Endothelial cell of umbilical vein (primary cell): ENCODE measurements around the gene SPEM1. TPM values are rescaled to one million over a fixed set of nuclear protein-coding genes. Genes with fewer than 3 reads are reported as not detected.

ENCODE experiments used
- BruUV-seq: library from RNA; stranded (reverse); fragments of 400-500 nt; replicated peaks from 2 replicates; lab custom pipeline; 2021; lab: Mats Ljungman, UMichigan
- CTCF ChIA-PET: fragments of 300-600, 350-600 bp; sonication (Branson Sonifier 250); formaldehyde crosslinking; loops from one replicate; lab custom pipeline; 2021; ENCODE audit warnings: antibody characterized with exemption, inconsistent platforms; lab: Charles Lee
- POLR2A ChIA-PET: fragments of 300-600, 350-600 bp; sonication (Branson Sonifier 250); formaldehyde crosslinking; loops from one replicate; lab custom pipeline; 2021; ENCODE audit warnings: antibody characterized with exemption, inconsistent platforms; lab: Charles Lee
- DNase-seq: peaks from one replicate; pipeline ENCODE4 v3.0.0-alpha.2; 2011; ENCODE audit warnings: low read depth, low spot score
- FAIRE-seq: peaks from 2 replicates; lab custom pipeline; 2011; peaks lifted over from hg19 to GRCh38; lab: Jason Lieb, UNC
- H2AFZ ChIP-seq: 2 replicates; pipeline ENCODE4 v1.6.0; 2012; ENCODE audit warnings: low read depth, low read length, control low read depth, inconsistent platforms
- H3K27ac ChIP-seq: 2 replicates; pipeline ENCODE4 v1.5.1; 2011; ENCODE audit warnings: low read depth, mild to moderate bottlenecking, control low read depth, low read length, moderate library complexity; ENCODE audit not compliant: insufficient read depth
- H3K27me3 ChIP-seq, 2 experiments: 2 replicates each; pipeline versions ENCODE4 v1.6.0 to v1.6.1; 2011; ENCODE audit warnings: low read length in 2 of 2, mixed read lengths in 1 of 2; ENCODE audit not compliant: control insufficient read depth in 2 of 2, insufficient read depth in 2 of 2
- H3K36me3 ChIP-seq, 2 experiments: 2 replicates in 1 of 2; 3 replicates in 1 of 2; pipeline ENCODE4 v1.5.1; 2011; ENCODE audit warnings: low read length in 2 of 2, mild to moderate bottlenecking in 1 of 2, moderate library complexity in 1 of 2; ENCODE audit not compliant: control insufficient read depth in 2 of 2, insufficient read depth in 2 of 2; ENCODE audit errors: extremely low read depth in 1 of 2
- H3K4me1 ChIP-seq: 3 replicates; pipeline ENCODE4 v1.5.1; 2011; ENCODE audit warnings: mild to moderate bottlenecking, low read length; ENCODE audit not compliant: control insufficient read depth, insufficient read depth; ENCODE audit errors: extremely low read depth
- H3K4me2 ChIP-seq: 2 replicates; pipeline ENCODE4 v1.6.1; 2011; ENCODE audit warnings: low read length, control low read depth, mixed read lengths; ENCODE audit not compliant: insufficient read depth
- H3K4me3 ChIP-seq, 3 experiments: fragments of 200-600 bp in 1 of 3; sonication (generic), shearing (Covaris generic) in 1 of 3; replicated peaks in 1 of 3; 2 replicates each; pipeline ENCODE4 v1.5.1; 2011 to 2016; ENCODE audit warnings: control low read depth in 3 of 3, low read length in 3 of 3, mild to moderate bottlenecking in 2 of 3, inconsistent platforms in 1 of 3, low read depth in 1 of 3, moderate library complexity in 1 of 3; ENCODE audit not compliant: insufficient read depth in 1 of 3
- H3K79me2 ChIP-seq: 2 replicates; pipeline ENCODE4 v1.6.0; 2012; ENCODE audit warnings: low read length, inconsistent platforms; ENCODE audit not compliant: control insufficient read depth, insufficient read depth
- H3K9ac ChIP-seq: replicated peaks from 2 replicates; pipeline ENCODE3; 2011; ENCODE audit warnings: low read length, control low read depth; ENCODE audit not compliant: insufficient read depth; ENCODE audit errors: extremely low read depth
- H3K9me1 ChIP-seq: replicated peaks from 3 replicates; pipeline ENCODE4 v1.6.0; 2011; ENCODE audit warnings: mild to moderate bottlenecking, low read length; ENCODE audit not compliant: control insufficient read depth, insufficient read depth; ENCODE audit errors: extremely low read depth
- H3K9me3 ChIP-seq: replicated peaks from 2 replicates; pipeline ENCODE4 v1.5.1; 2012; ENCODE audit warnings: low read length, inconsistent platforms; ENCODE audit not compliant: control insufficient read depth, insufficient read depth
- H4K20me1 ChIP-seq: replicated peaks from 2 replicates; pipeline ENCODE3; 2011; ENCODE audit warnings: mild to moderate bottlenecking, low read length; ENCODE audit not compliant: control insufficient read depth, insufficient read depth; ENCODE audit errors: extremely low read depth
- EZH2 ChIP-seq: IDR thresholded peaks from 2 replicates; pipeline ENCODE4 v1.6.1; 2012; ENCODE audit warnings: borderline replicate concordance, low read depth, mild to moderate bottlenecking, moderate library complexity, low read length, inconsistent platforms; ENCODE audit not compliant: severe bottlenecking
- FOS ChIP-seq: IDR thresholded peaks from 2 replicates; pipeline ENCODE4 v1.6.1; 2011; ENCODE audit warnings: mild to moderate bottlenecking, low read length, moderate library complexity, borderline replicate concordance; ENCODE audit not compliant: insufficient read depth
- GATA2 ChIP-seq: IDR thresholded peaks from 2 replicates; pipeline ENCODE4 v1.7.0; 2011; ENCODE audit warnings: low read depth, mild to moderate bottlenecking, moderate library complexity, mixed read lengths, low read length; ENCODE audit not compliant: insufficient read length, insufficient read depth
- JUN ChIP-seq: IDR thresholded peaks from 2 replicates; pipeline ENCODE4 v1.6.1; 2011; ENCODE audit warnings: borderline replicate concordance, low read depth; ENCODE audit not compliant: insufficient read length, insufficient read depth
- MYC ChIP-seq: IDR thresholded peaks from one replicate; pipeline ENCODE4 v1.6.1; 2011; ENCODE audit warnings: mild to moderate bottlenecking, low read depth, low read length
- POLR2A ChIP-seq: IDR thresholded peaks from 2 replicates; pipeline ENCODE4 v1.6.1; 2012; ENCODE audit warnings: low read depth, mild to moderate bottlenecking, control low read depth, low read length
- POLR2AphosphoS5 ChIP-seq: IDR thresholded peaks from 2 replicates; pipeline ENCODE4 v1.6.1; 2012; ENCODE audit warnings: low read depth, mild to moderate bottlenecking, control low read depth, low read length, moderate library complexity; ENCODE audit not compliant: insufficient read depth
- dilution Hi-C: fragments of 300-500 bp; cut with MboI; formaldehyde crosslinking; loops from one replicate; pipeline ENCODE4 v1.15.0; 2019; ENCODE audit warnings: low sequenced_read_pairs; ENCODE audit not compliant: extremely low pct_ligation_motif_present
- intact Hi-C: fragments of 100-400 bp; cut with micrococcal nuclease; formaldehyde crosslinking; loops from one replicate; pipeline ENCODE4 v1.10.0; 2022
- polyA plus RNA-seq, 4 experiments: library from polyadenylated mRNA; depleted of rRNA in 3 of 4; stranded (reverse) in 3 of 4; unstranded in 1 of 4; fragments of >200 nt; gene quantifications; 2 replicates each; pipeline versions ENCODE4 v1.2.1 to v1.2.3, GENCODE V29; 2011 to 2012; ENCODE audit warnings: missing spikeins in 1 of 4
- total RNA-seq: library from RNA; stranded (reverse); gene quantifications from 2 replicates; pipeline ENCODE4 v1.2.3, GENCODE V29; 2021
- TF ChIP-seq, protein P1 (sequence below): IDR thresholded peaks from 2 replicates; pipeline ENCODE4 v1.6.1; 2011; ENCODE audit not compliant: insufficient read depth, insufficient read length
- TF ChIP-seq, protein P2 (sequence below), 2 donors: IDR thresholded peaks; 1 replicate in 1 of 2; 2 replicates in 1 of 2; pipeline ENCODE4 v1.5.1; 2011; ENCODE audit warnings: low read length in 2 of 2, mild to moderate bottlenecking in 2 of 2, moderate library complexity in 2 of 2, control low read depth in 1 of 2, inconsistent platforms in 1 of 2, low read depth in 1 of 2; ENCODE audit not compliant: insufficient read depth in 1 of 2; ENCODE audit errors: extremely low read depth in 1 of 2

Gene SPEM1
- total and polyA plus RNA-seq, 2 donors (not counting 3 experiments of a cell fraction or from before 2014, with no cell fraction given) = not detected

DNA sequence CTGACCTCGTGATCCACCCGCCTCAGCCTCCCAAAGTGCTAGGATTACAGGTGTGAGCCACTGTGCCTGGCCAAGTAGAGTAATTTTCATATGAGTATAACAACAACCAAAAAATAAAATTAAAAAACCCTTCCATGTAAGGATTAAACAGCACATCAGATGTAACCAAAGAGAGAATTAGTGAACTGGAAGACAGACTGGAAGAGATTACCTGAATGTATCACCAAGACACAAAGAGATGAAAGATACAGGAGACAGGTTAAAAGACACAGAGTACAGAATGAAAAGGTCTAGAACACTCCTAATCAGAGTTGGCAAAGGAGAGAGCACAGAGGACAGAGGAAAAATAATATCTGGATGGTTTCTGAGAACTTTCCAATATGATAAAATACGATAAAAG lies 41.0 kb upstream of the SPEM1 start:
- intact Hi-C loops = no loop called here
- FAIRE-seq (no peak), DNase-seq (no peak)
- Histone ChIP-seq H3K79me2 (no peaks in the 10 kb centered on the region), H3K9me1 (no peaks in the 10 kb centered on the region), H4K20me1 (no peaks in the 10 kb centered on the region), H3K4me1 (no peaks in the 10 kb centered on the region), H3K27ac (no peak overlapping the region), H3K9me3 (no peaks in the 10 kb centered on the region), H2AFZ (no peak overlapping the region), H3K4me3 (no peak overlapping the region), H3K27me3 (peaks cover 25 to 33% of the 10 kb centered on the region in 2 experiments), H3K4me2 (no peak overlapping the region), H3K36me3 (no peaks in the 10 kb centered on the region), H3K9ac (no peak overlapping the region)
- BruUV-seq = no TSS peak
- ChIA-PET POLR2A (no interaction called here), CTCF (no interaction called here)
- TF ChIP-seq JUN = no peak
- dilution Hi-C loops = no loop called here

DNA sequence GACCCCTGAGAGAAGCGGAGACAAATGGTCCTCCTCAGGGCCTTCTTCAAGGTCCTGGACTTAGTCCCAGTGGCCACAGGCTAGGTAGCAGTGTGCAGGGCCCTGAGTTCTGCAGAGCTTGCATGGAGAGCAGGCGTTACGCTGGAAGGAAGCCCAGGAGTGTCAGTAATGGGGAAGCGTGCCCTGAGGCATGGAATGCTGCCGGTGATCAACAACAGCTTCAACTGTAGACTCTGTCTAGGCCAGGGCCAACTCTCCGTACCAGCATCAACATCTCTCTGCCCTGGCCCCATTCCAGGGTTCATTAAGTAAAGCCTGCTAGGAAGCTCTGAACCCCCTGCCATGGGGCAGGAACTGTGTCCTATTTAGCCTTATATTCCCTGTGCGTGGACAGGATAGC lies 39.8 kb upstream of the SPEM1 start:
- Histone ChIP-seq H3K27me3 (peaks cover 25 to 33% of the 10 kb centered on the region in 2 experiments), H3K4me1 (peaks cover 5% of the 10 kb centered on the region), H3K9ac (no peak overlapping the region), H3K9me3 (no peaks in the 10 kb centered on the region), H3K36me3 (no peaks in the 10 kb centered on the region), H3K79me2 (no peaks in the 10 kb centered on the region), H3K9me1 (no peaks in the 10 kb centered on the region), H2AFZ (no peak overlapping the region), H3K4me2 (no peak overlapping the region), H3K4me3 (no peak overlapping the region), H4K20me1 (no peaks in the 10 kb centered on the region), H3K27ac (no peak overlapping the region)
- dilution Hi-C loops (no loop called here), intact Hi-C loops (no loop called here)
- TF ChIP-seq POLR2A (no peak), POLR2AphosphoS5 (no peak), FOS (no peak), EZH2 (no peak), GATA2 (no peak), MYC (no peak), JUN (no peak)
- TF ChIP-seq, protein P1, sequence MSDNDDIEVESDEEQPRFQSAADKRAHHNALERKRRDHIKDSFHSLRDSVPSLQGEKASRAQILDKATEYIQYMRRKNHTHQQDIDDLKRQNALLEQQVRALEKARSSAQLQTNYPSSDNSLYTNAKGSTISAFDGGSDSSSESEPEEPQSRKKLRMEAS = no peak
- TF ChIP-seq, protein P2, sequence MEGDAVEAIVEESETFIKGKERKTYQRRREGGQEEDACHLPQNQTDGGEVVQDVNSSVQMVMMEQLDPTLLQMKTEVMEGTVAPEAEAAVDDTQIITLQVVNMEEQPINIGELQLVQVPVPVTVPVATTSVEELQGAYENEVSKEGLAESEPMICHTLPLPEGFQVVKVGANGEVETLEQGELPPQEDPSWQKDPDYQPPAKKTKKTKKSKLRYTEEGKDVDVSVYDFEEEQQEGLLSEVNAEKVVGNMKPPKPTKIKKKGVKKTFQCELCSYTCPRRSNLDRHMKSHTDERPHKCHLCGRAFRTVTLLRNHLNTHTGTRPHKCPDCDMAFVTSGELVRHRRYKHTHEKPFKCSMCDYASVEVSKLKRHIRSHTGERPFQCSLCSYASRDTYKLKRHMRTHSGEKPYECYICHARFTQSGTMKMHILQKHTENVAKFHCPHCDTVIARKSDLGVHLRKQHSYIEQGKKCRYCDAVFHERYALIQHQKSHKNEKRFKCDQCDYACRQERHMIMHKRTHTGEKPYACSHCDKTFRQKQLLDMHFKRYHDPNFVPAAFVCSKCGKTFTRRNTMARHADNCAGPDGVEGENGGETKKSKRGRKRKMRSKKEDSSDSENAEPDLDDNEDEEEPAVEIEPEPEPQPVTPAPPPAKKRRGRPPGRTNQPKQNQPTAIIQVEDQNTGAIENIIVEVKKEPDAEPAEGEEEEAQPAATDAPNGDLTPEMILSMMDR (IDR thresholded peaks at IDR 0.05; ENCODE audit: extremely low read depth in 1 of 2, insufficient read depth in 1 of 2, low read depth in 1 of 2, low read length in 2 of 2) = no peak
- CTCF ChIA-PET = interaction anchor here (1.0 to 3.0 kb wide), 3 partner anchors 23 to 180 kb away, joined by 4 to 14 read pairs (median 4); partner anchors contain the start of genes TMEM256 and TMEM95
- POLR2A ChIA-PET = no interaction called here
- FAIRE-seq = no peak
- no TSS peak for BruUV-seq
- DNase-seq = no peak
